GM21381 (cell line): ENCODE results near the gene TFDP2.
"Not testable (repeated sequence)": the region's sequence is repeated elsewhere in the genome, so short reads cannot be mapped to it uniquely, and the experiment has no call there.

Source experiments
- ATAC-seq: cut with Tn5 transposase; IDR thresholded peaks from one replicate; pipeline ENCODE4 v1.9.1; 2021; ENCODE audit warnings: mild to moderate bottlenecking, moderate library complexity; ENCODE audit not compliant: unreplicated experiment

TFDP2 gene

DNA sequence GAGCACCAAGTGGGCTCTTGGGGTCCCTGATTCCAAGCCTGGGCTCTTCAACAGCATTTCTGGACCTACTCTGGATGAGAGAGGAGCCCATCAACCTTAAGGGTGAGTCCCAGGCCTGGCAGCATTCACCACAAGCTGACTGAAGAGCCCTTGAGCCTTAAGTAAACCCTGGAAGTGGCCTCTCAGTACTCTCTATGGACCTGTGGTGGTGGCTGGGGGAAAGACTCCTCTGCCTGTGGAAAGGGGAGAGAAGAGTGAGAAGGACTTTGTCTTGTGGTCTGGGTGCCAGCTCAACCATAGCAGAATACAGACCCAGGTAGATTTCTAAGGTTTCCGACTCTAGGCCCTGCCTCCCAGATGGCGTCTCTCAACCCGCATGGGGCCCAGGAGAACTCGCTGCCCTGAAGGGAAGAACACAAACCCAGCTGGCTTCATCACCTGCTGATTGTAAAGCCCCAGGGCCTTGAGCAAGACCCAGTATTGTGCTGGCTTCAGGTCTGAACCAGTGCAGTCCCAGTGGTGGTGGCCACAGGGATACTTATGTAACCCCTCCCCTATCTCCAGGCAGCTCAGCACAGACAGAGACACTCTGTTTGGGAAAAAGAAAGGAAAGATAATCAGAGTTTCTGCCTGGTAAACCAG lies 71.4 kb downstream of the TFDP2 start:
- ATAC-seq: no peak

- ATAC-seq: no peak
These were observed 72.0 kb downstream of the TFDP2 start for GRCh38 chr3:142077155-142077858.

GRCh38 chr3:142075656-142076055 lies 73.7 kb downstream of the TFDP2 start:
- not testable (repeated sequence) for ATAC-seq

- no peak for ATAC-seq
These were observed 76.5 kb downstream of the TFDP2 start for GRCh38 chr3:142072816-142073215.

GRCh38 chr3:142065932-142066331 lies 83.4 kb downstream of the TFDP2 start:
- ATAC-seq: no peak

- no peak for ATAC-seq
These were observed 84.0 kb downstream of the TFDP2 start for GRCh38 chr3:142065344-142065743.

DNA sequence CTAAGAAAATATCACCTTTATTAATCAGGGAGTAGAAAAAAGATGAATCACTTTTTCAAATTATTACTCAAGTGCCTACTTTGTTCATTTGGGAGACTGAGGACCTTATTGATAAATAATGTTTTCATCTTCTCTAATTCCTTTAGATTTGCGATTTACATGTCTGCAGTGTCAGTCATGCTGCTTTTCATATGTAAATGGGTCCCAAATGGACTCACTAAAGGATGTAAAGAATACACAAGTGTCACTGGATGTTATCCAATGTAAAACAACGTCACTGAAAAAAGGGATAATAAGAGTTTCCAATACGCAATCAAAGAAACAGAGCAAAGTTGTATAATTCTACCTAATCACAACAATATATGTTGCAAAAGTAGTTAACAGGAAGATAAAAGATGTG lies 84.9 kb downstream of the TFDP2 start:
- no peak for ATAC-seq

DNA sequence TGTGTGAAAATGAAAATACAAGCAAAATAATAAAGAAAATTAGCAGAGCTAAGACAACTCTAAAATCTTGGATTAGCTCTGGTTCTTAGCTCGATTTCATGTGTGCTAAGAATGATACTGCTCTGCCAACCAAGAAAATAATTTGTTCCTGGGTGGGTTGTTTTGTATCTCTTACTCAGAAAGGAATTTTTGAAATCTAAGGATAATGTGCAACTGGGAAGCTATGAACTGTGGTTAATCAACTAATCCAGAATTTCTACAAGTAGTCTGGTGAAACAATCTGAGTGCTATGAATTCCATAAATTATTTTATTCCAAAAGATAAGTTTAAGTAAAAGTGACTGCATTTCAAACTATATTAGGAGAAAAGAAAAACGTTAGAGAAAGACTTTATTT lies 92.0 kb downstream of the TFDP2 start:
- no peak for ATAC-seq

GRCh38 chr3:142056656-142057330 lies 92.6 kb downstream of the TFDP2 start:
- ATAC-seq: no peak

DNA sequence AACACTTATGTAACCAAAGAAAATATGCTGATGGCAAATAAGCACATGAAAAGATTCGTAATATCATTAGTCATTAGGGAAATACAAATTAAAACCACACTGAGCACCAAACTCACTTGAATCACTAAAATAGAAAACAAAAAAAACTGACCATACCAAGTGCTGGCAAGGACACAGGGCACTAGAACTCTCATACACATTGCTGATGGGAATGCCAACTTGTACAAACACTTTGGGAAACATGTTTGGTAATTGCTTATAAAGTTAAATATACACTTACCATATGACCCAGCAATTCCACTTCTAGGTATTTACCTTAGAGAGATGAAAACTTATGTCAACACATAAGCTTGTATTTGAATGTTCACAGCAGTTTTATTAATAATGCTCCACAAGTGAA lies 95.5 kb downstream of the TFDP2 start:
- no peak for ATAC-seq

DNA sequence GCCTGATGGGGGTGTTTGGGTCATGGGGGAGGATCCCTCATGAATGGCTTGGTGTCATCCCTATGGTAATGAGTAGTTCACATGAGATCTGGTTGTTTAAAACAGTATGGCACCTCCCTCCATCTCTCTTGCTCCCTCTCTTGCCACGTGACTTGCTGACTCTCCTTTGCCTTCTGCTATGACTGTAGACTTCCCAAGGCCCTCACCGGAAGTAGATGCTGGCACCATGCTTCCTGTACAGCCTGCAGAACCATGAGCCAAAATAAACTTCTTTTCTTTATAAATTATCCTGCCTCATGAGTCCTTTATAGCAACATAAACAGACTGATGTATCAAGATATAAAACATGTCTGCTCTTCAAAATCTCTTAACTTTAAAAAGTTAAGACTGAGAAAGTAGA lies 96.1 kb downstream of the TFDP2 start:
- ATAC-seq: no peak

DNA sequence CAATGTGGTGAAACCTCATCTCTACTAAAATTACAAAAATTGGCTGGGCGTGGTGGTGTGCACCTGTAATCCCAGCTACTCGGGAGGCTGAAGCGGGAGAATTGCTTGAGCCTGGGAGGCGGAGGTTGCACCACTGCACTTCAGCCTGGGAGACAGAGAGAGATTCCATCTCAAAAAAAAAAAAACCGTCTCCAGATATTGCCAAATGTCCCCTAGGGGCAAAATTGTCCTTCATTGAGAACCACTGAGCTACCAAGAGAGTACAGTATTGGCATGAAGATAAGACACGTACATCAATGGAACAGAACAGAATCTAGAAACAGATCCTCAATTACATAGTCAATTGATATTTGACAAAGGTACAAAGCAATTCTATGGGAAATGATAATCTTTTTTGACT lies 98.0 kb downstream of the TFDP2 start:
- no peak for ATAC-seq

DNA sequence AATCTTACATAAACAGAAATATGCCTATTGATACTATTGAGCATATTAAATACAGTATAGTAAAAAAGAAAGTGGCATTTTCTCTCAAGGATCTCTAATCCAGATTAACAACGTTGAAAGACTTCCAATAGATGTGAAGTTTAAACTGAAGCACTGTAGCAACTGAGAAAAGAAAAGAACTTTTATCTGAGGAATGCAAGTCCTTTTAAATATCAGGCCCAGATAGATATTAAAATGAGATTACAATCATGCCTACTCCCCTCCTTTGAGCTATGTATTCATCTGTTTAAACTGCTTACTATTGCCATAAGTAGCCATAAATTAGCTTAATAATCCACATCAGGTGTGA lies 102.3 kb downstream of the TFDP2 start:
- ATAC-seq: no peak

DNA sequence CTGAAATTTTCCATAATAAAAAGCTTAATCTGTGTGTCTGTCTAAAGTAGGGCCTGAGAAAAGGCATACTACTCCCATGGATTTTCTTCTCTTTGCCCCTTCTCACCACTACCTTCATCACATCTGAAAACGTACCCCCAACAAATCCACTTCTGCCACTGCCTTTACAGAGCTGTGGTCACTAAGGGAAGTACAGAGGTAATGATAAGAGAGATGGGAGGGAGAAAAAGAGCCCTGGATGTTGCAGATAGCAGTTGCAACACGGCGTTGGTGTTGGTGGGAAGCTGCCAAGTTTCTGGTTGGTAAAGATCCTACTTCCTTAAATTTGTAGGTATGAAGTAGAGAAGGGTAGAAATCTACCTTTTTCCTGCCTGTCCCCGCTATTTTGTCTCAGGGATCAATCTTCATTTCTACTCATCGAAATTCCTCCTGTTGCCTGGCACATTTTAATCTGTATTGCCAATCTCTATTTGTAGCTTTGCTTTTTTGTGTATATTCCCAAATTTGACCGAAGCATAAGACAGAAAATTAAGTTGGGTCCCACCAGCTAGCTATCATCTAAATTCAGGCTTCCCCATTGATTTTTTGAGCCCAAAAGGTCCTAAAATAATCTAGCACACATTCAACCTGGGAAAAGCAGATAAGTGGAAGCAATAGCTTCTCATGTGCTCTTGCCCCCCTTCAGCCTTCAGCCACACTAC lies 102.9 kb downstream of the TFDP2 start:
- ATAC-seq: no peak

DNA sequence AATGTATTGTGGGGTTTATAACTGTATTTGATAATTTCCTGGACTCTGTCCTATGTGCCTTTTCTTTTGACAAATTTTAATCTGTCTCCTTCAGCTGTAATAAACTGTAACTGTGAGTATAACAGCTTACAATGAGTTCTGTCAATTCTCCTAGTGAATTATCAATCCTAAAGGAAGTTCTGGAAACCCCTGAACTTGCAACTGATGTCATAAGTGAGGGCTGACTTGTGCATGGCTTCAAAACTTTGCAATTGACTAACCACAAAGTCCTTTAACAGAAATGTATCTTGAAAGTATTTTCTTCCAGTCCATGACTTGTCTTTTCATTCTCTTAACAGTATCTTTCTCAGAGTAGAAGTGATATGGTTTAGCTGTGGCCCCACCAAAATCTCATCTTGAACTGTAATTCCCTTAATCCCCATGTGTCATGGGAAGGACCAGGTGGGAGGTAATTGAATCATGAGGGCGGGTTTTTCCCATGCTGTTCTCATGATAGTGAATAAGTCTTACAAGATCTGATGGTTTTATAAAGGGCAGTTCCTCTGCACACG lies 108.3 kb downstream of the TFDP2 start:
- no peak for ATAC-seq

- ATAC-seq: no peak
These were observed 113.9 kb downstream of the TFDP2 start for GRCh38 chr3:142035308-142035922.

DNA sequence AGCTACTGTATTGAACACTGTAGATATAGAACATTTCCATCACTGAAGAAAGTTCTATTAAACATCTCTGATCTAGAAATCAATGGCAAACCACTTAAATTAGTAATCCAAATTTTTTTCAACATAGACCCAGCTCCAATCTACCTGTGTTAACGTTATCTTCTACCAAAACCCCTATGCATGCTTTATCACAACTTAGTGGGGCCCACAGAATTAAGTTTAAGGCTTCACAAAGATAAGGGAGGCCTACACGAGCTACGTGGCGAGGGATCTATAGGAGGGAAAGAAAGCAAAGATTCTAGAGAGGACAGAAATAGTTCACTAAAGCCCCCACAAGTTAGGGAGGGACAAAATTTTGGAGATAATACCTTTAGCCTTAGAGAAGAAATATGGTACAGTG lies 116.1 kb downstream of the TFDP2 start:
- no peak for ATAC-seq

- no peak for ATAC-seq
These were observed 117.8 kb downstream of the TFDP2 start for GRCh38 chr3:142031575-142031974.

DNA sequence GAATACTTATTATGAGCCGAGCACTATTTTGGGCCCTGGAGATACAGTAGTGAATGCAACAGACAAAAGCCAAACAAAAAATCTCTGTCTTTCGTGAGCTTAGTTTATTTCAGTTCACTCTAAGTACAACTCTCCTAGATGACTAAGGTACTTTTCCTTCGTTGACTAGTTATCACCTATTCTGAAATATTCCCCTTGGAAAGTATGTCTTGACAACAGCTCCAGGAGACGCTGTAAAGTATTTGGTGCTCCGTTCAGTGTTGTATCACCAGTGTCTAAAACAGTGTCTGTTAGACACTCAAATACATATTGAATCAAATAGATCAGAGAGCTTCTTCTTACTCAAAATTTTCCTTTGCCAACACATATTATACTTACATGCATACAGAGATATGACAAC lies 119.6 kb downstream of the TFDP2 start:
- no peak for ATAC-seq

- no peak for ATAC-seq
These were observed 120.2 kb downstream of the TFDP2 start for GRCh38 chr3:142029052-142029642.
